ENCODE data around the gene MXD4.

Gene MXD4

GRCh38 chr4:2248044-2248780 is 13.7 kb downstream of the MXD4 start:
- no peak overlapping the region for H3K27ac ChIP-seq (ENCODE audit: poor library complexity, severe bottlenecking)
- DNase-seq (ENCODE audit: low spot score) (no peak), ATAC-seq (ENCODE audit: low read depth) (no peak)
- no peaks in the 10 kb centered on the region for H3K4me1 ChIP-seq (ENCODE audit: insufficient read depth, poor library complexity, severe bottlenecking)
- TF ChIP-seq CTCF (IDR thresholded peaks at IDR 0.05; ENCODE audit: poor library complexity, severe bottlenecking) = no peak
- no peaks in the 10 kb centered on the region for H3K27me3 ChIP-seq (ENCODE audit: insufficient read depth, poor library complexity, severe bottlenecking)
- no peaks in the 10 kb centered on the region for H3K9me3 ChIP-seq (ENCODE audit: severe bottlenecking)
- no peaks in the 10 kb centered on the region for H3K36me3 ChIP-seq (ENCODE audit: low read depth)
- H3K4me3 ChIP-seq (ENCODE audit: severe bottlenecking) = no peak overlapping the region

- no peaks in the 10 kb centered on the region for H3K4me1 ChIP-seq (ENCODE audit: insufficient read depth, poor library complexity, severe bottlenecking)
- H3K9me3 ChIP-seq (ENCODE audit: severe bottlenecking) = no peaks in the 10 kb centered on the region
- no peak overlapping the region for H3K4me3 ChIP-seq (ENCODE audit: severe bottlenecking)
- no peaks in the 10 kb centered on the region for H3K36me3 ChIP-seq (ENCODE audit: low read depth)
- DNase-seq (ENCODE audit: low spot score) (no peak), ATAC-seq (ENCODE audit: low read depth) (no peak)
- no peaks in the 10 kb centered on the region for H3K27me3 ChIP-seq (ENCODE audit: insufficient read depth, poor library complexity, severe bottlenecking)
- H3K27ac ChIP-seq (ENCODE audit: poor library complexity, severe bottlenecking) = no peak overlapping the region
- TF ChIP-seq CTCF (IDR thresholded peaks at IDR 0.05; ENCODE audit: poor library complexity, severe bottlenecking) = no peak
Observed at GRCh38 chr4:2247128-2248043, 14.5 kb downstream of the MXD4 start.

GRCh38 chr4:2246384-2247127 is 15.4 kb downstream of the MXD4 start:
- TF ChIP-seq CTCF (IDR thresholded peaks at IDR 0.05; ENCODE audit: poor library complexity, severe bottlenecking) = no peak
- H3K36me3 ChIP-seq (ENCODE audit: low read depth) = no peaks in the 10 kb centered on the region
- H3K27ac ChIP-seq (ENCODE audit: poor library complexity, severe bottlenecking) = no peak overlapping the region
- no peaks in the 10 kb centered on the region for H3K27me3 ChIP-seq (ENCODE audit: insufficient read depth, poor library complexity, severe bottlenecking)
- H3K4me3 ChIP-seq (ENCODE audit: severe bottlenecking) = no peak overlapping the region
- no peaks in the 10 kb centered on the region for H3K4me1 ChIP-seq (ENCODE audit: insufficient read depth, poor library complexity, severe bottlenecking)
- ATAC-seq (ENCODE audit: low read depth) (no peak), DNase-seq (ENCODE audit: low spot score) (no peak)
- no peaks in the 10 kb centered on the region for H3K9me3 ChIP-seq (ENCODE audit: severe bottlenecking)

- ATAC-seq (ENCODE audit: low read depth) = no peak
- H3K27me3 ChIP-seq (ENCODE audit: insufficient read depth, poor library complexity, severe bottlenecking) = no peaks in the 10 kb centered on the region
- H3K36me3 ChIP-seq (ENCODE audit: low read depth) = 0 out of 2 replicates have a peak, but pooled peaks cover 2% of the 10 kb centered on the region
- no peaks in the 10 kb centered on the region for H3K9me3 ChIP-seq (ENCODE audit: severe bottlenecking)
- H3K27ac ChIP-seq (ENCODE audit: poor library complexity, severe bottlenecking) = no peak overlapping the region
- H3K4me1 ChIP-seq (ENCODE audit: insufficient read depth, poor library complexity, severe bottlenecking) = peaks cover 1% of the 10 kb centered on the region
- H3K4me3 ChIP-seq (ENCODE audit: severe bottlenecking) = no peak overlapping the region
- no peak for TF ChIP-seq CTCF (IDR thresholded peaks at IDR 0.05; ENCODE audit: poor library complexity, severe bottlenecking)
- no peak for DNase-seq (ENCODE audit: low spot score)
Observed at GRCh38 chr4:2245787-2246275, 16.1 kb downstream of the MXD4 start.
